ENCODE data around the gene MTUS2.

DNA sequence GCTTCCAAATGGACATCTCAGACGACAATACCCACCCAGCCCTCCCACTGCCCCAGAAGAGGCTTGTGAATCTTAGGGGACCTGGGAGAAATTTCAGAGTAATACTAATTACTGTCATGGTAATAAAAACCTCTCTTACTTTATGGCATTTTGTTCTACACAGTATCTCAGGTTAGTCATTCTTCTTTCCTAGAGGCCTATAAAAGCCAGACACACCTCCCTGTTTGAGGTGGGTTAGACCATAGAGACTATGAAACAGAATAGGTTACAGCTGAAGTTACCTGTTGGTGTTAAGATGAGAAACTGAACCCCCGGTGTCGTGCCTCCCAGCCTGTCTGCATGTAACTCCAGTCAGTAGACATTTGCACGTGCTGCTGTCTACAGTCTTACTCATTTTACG, 661.5 kb downstream of the MTUS2 start:
- TF ChIP-seq POLR2A (IDR thresholded peaks at IDR 0.05; ENCODE audit: low read length) (no peak), GATA1 (IDR thresholded peaks at IDR 0.05; ENCODE audit: low read depth, low read length) (no peak)

Data from erythroblast (primary cell).